Fibroblast of the aortic adventitia (primary cell): ENCODE data around the gene ASB10. TPM values are rescaled to one million over a fixed set of nuclear protein-coding genes. Genes with fewer than 3 reads are reported as not detected.

Source experiments
- DNase-seq: peaks from one replicate; pipeline ENCODE4 v3.0.0-alpha.2; 2010; ENCODE audit warnings: low read depth
- H3K4me3 ChIP-seq: 2 replicates; pipeline ENCODE4 v1.5.1; 2011; ENCODE audit warnings: low read depth, mild to moderate bottlenecking, control low read depth, low read length, moderate library complexity
- total RNA-seq: library from RNA; depleted of rRNA; stranded (reverse); fragments of >200 nt; gene quantifications from 2 replicates; pipeline ENCODE4 v1.2.3, GENCODE V29; 2012; ENCODE audit warnings: low replicate concordance
- TF ChIP-seq, protein P1 (sequence below): IDR thresholded peaks from 2 replicates; pipeline ENCODE4 v1.5.1; 2011; ENCODE audit warnings: mild to moderate bottlenecking, low read length, control low read depth, inconsistent platforms; ENCODE audit not compliant: insufficient read depth

Gene ASB10
- total RNA-seq: not detected in 2 replicates

GRCh38 chr7:151186640-151187408 is at the start of gene ASB10:
TSS of gene ASB10 (minus strand) at chr7:151187250. CDS start at chr7:151187130, 120 bp downstream.
- H3K4me3 ChIP-seq: no peak within 1 kb of the TSS
- DNase-seq: no peak
- TF ChIP-seq, protein P1, sequence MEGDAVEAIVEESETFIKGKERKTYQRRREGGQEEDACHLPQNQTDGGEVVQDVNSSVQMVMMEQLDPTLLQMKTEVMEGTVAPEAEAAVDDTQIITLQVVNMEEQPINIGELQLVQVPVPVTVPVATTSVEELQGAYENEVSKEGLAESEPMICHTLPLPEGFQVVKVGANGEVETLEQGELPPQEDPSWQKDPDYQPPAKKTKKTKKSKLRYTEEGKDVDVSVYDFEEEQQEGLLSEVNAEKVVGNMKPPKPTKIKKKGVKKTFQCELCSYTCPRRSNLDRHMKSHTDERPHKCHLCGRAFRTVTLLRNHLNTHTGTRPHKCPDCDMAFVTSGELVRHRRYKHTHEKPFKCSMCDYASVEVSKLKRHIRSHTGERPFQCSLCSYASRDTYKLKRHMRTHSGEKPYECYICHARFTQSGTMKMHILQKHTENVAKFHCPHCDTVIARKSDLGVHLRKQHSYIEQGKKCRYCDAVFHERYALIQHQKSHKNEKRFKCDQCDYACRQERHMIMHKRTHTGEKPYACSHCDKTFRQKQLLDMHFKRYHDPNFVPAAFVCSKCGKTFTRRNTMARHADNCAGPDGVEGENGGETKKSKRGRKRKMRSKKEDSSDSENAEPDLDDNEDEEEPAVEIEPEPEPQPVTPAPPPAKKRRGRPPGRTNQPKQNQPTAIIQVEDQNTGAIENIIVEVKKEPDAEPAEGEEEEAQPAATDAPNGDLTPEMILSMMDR: no peak

DNA sequence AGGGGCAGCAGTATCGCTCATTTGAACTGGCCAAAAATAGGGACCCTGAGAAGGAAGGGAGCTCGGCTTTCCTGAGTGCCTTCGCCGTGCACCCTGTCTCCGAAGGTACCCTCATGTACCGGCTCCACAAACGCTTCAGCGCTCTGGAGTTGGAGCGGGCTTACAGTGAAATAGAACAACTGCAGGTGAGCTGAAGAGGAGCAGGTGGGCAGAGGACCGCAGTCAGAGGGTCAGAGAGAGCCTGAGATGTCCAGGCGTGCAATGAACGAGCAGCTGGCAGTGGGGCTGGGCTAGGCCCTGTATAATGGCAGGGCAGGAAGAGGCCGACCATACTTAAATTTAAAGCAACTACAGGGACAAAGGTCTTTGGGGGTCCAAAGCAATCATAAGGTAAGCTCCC is 49.4 kb upstream of the ASB10 start:
- H3K4me3 ChIP-seq: no peak overlapping the region
- DNase-seq: no peak
- TF ChIP-seq, protein P1: no peak

DNA sequence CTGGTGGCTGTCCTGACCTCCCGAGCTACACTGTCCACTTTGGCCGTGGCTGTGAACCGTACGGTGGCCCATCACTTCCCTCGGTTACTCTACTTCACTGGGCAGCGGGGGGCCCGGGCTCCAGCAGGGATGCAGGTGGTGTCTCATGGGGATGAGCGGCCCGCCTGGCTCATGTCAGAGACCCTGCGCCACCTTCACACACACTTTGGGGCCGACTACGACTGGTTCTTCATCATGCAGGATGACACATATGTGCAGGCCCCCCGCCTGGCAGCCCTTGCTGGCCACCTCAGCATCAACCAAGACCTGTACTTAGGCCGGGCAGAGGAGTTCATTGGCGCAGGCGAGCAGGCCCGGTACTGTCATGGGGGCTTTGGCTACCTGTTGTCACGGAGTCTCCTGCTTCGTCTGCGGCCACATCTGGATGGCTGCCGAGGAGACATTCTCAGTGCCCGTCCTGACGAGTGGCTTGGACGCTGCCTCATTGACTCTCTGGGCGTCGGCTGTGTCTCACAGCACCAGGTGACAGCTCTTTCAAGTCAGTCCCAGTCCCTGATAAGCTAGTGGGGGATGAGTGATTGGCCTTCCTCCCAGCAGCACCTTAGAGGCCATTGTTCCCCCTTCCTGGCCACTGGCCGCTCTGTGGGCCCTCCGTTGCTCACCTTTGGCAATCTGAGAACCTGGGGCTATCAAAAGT is 48.2 kb upstream of the ASB10 start:
- TF ChIP-seq, protein P1: no peak
- DNase-seq: no peak
- no peak overlapping the region for H3K4me3 ChIP-seq

- H3K4me3 ChIP-seq: peak overlapping the region; percentile 90
- TF ChIP-seq, protein P1: no peak
- DNase-seq: no peak
Measured at GRCh38 chr7:151233804-151234203, 46.8 kb upstream of the ASB10 start.

- TF ChIP-seq, protein P1: no peak
- peak overlapping the region; percentile 90 for H3K4me3 ChIP-seq
- peak; percentile 77 for DNase-seq
Measured at GRCh38 chr7:151232917-151233701, 46.1 kb upstream of the ASB10 start.

DNA sequence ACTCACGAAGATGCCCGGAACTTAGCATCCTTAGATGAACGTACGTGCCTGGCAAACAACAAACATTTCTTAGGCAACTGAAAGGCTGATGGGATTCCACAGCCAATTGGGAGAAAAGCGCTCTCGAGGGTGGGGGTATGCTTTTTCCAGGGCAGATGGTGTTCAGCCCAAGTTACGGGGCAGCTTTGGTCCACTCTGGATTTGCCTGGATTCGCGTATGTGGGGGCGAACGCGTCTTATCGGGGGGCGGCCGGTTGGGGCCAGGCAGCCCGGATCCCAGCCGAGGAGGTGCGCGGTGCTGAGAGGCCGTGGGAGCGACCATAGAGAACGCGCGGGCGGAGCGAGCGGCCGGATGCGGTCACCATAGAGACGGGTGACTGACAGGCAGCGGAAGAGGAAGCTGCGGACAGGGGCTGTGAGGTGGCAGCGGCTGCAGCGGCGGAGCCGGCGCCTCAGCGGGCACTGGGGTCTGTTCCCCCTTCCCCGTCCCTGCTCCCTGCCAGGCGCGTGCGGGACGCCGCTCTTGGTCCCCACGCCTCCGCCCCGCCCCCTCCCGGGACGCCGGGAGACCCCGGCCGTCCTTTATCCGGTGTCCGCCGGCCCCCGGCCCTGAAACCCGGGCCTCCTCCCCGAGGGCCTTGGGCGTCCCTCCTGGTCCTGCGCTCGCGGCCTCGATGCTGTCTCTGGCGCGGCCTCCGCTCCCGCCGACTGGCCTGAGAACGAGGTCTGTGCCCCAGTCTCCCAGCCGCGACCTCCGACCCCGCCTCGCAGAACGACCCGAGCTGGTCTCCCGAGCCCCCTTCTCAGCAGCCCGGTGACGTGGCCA is 45.3 kb upstream of the ASB10 start, which contains the start of gene CHPF2:
Gene CHPF2, plus strand, starts transcription at position 393 of the 826 bp plus-strand sequence. CDS start 1,529 bp downstream, outside the sequence.
- H3K4me3 ChIP-seq: peak within 1 kb of the TSS; percentile 90
- TF ChIP-seq, protein P1: no peak
- DNase-seq: peak; percentile 80
